ENCODE measurements around the gene OBSCN.
"Not testable (repeated sequence)": the region's sequence is repeated elsewhere in the genome, so short reads cannot be mapped to it uniquely, and the experiment has no call there.

Gene OBSCN

DNA sequence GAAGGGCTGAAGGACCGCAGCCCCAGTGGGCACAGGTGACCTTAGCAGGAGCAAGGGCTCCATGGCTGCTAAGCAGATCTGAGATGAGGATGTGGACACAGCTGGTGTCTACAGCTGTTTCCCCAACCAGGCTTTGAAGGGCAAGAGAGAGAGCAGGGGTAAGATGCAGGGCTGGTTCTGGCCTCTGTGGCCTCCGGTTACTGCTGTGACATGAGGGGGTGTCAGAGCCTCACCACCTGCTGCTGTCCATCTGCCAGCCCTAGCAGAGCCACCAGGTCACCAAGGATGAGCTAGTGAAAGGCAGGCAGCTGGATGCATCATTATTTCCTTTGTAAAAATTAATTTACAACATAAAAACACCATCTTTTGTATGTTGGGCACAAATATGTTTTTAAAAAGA lies 33.4 kb downstream of the OBSCN start:
- DNase-seq = no peak
- no peak overlapping the region for H3K4me3 ChIP-seq (ENCODE audit: low read depth, low read length)
- H3K27me3 ChIP-seq = no peaks in the 10 kb centered on the region
- TF ChIP-seq, protein P1, sequence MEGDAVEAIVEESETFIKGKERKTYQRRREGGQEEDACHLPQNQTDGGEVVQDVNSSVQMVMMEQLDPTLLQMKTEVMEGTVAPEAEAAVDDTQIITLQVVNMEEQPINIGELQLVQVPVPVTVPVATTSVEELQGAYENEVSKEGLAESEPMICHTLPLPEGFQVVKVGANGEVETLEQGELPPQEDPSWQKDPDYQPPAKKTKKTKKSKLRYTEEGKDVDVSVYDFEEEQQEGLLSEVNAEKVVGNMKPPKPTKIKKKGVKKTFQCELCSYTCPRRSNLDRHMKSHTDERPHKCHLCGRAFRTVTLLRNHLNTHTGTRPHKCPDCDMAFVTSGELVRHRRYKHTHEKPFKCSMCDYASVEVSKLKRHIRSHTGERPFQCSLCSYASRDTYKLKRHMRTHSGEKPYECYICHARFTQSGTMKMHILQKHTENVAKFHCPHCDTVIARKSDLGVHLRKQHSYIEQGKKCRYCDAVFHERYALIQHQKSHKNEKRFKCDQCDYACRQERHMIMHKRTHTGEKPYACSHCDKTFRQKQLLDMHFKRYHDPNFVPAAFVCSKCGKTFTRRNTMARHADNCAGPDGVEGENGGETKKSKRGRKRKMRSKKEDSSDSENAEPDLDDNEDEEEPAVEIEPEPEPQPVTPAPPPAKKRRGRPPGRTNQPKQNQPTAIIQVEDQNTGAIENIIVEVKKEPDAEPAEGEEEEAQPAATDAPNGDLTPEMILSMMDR (IDR thresholded peaks at IDR 0.05; ENCODE audit: low read depth, low read length) = no peak
- H3K4me1 ChIP-seq = no peaks in the 10 kb centered on the region
- no peaks in the 10 kb centered on the region; the same call in 1 of the 2 replicates for H3K9me3 ChIP-seq
- H3K36me3 ChIP-seq = no peaks in the 10 kb centered on the region

DNA sequence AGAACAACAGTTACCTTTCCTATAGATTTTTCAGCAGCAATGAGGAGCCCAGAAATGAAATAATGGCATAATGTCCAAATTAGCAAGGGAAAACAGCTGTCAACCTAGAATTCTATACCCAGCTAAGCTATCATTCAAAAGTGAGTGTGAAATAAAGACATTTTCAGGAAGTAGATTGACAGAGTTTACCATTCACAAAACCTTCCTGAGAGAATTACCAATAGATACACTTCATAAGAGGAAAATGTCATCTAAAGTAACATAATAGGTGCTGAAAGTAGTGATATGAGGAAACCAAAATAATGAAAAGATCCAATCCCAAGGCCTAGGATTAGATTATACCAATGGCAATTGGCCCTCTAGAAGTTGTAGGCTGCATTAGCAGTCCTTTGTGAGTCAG lies 34.6 kb downstream of the OBSCN start:
- H3K9me3 ChIP-seq = no peaks in the 10 kb centered on the region; the same call in 1 of the 2 replicates
- no peaks in the 10 kb centered on the region for H3K4me1 ChIP-seq
- no peaks in the 10 kb centered on the region for H3K27me3 ChIP-seq
- no peak overlapping the region for H3K4me3 ChIP-seq (ENCODE audit: low read depth, low read length)
- no peak for DNase-seq
- TF ChIP-seq, protein P1 (IDR thresholded peaks at IDR 0.05; ENCODE audit: low read depth, low read length) = no peak
- H3K36me3 ChIP-seq = 0 out of 2 replicates have a peak, but pooled peaks cover 3% of the 10 kb centered on the region

DNA sequence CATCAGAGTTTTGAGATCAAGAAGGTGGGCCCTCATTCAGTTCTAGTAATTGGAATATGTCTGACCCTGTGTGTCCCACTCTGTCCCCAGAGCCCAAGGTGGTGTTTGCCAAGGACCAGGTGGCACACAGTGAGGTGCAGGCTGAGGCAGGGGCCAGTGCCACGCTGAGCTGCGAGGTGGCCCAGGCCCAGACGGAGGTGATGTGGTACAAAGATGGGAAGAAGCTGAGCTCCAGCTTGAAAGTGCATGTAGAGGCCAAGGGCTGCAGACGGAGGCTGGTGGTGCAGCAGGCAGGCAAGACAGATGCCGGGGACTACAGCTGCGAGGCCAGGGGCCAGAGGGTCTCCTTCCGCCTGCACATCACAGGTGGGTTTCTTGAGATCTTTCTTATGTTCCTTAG lies 35.2 kb downstream of the OBSCN start:
- Histone ChIP-seq H3K36me3 (0 out of 2 replicates have a peak, but pooled peaks cover 3% of the 10 kb centered on the region), H3K4me1 (no peaks in the 10 kb centered on the region), H3K9me3 (no peaks in the 10 kb centered on the region; the same call in 1 of the 2 replicates)

DNA sequence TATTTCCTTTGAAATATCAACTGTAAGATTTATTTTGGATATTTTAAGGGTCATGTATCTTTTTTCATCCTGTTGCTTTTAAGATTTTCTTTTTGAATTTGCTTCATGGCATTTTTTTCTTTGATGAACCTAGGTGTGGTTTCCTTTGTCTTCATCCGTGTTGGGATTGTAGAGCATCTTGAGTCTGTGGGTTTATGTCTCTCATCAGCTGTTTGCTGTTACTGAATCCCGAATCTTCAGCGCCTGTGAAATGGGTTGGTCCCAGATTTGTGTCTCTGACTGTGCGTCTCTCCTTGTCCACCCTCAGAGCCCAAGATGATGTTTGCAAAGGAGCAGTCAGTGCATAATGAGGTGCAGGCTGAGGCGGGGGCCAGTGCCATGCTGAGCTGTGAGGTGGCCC lies 36.1 kb downstream of the OBSCN start:
- H3K36me3 ChIP-seq; H3K4me3 ChIP-seq (ENCODE audit: low read depth, low read length); DNase-seq; H3K4me1 ChIP-seq; H3K27me3 ChIP-seq; H3K9me3 ChIP-seq: not testable (repeated sequence)

More for the DNA sequence above, 35.2 kb downstream of the OBSCN start:
- H3K4me3 ChIP-seq (ENCODE audit: low read depth, low read length) = no peak overlapping the region
- no peak for DNase-seq
- TF ChIP-seq, protein P1 (IDR thresholded peaks at IDR 0.05; ENCODE audit: low read depth, low read length) = no peak
- no peaks in the 10 kb centered on the region for H3K27me3 ChIP-seq

DNA sequence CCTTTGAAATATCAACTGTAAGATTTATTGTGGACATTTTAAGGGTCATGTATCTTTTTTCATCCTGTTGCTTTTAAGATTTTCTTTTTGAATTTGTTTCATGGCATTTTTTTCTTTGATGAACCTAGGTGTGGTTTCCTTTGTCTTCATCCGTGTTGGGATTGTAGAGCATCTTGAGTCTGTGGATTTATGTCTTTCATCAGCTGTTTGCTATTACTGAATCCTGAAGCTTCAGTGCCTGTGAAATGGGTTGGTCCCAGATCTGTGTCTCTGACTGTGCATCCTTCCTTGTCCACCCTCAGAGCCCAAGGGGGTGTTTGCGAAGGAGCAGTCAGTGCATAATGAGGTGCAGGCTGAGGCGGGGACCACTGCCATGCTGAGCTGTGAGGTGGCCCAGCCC lies 37.3 kb downstream of the OBSCN start:
- Histone ChIP-seq H3K36me3 (0 out of 2 replicates have a peak, but pooled peaks cover 3% of the 10 kb centered on the region), H3K9me3 (no peaks in the 10 kb centered on the region; the same call in 1 of the 2 replicates)
- DNase-seq = no peak

DNA sequence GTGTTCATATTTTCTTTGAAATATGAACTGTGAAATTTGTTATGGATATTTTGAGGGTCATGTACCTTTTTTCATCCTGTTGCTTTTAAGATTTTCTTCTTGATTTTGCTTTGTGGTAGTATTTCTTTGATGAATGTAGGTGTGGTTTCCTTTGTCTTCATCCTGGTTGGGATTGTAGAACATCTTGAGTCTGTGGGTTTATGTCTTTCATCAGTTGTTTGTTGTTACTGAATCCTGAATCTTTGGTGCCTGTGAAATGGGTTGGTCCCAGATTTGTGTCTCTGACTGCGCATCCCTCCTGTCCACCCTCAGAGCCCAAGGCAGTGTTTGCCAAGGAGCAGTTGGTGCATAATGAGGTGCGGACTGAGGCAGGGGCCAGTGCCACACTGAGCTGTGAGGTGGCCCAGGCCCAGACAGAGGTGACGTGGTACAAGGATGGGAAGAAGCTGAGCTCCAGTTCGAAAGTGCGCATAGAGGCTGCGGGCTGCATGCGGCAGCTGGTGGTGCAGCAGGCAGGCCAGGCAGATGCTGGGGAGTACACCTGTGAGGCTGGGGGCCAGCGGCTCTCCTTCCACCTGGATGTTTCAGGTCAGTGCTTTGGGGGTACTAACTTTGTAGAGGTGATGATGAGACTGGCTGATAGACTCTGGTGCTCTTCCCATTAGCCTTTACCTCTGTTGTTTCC lies 38.5 kb downstream of the OBSCN start:
- Histone ChIP-seq H3K9me3 (no peaks in the 10 kb centered on the region; the same call in 1 of the 2 replicates), H3K4me3 (ENCODE audit: low read depth, low read length) (no peak overlapping the region), H3K4me1 (no peaks in the 10 kb centered on the region), H3K27me3 (no peaks in the 10 kb centered on the region), H3K36me3 (0 out of 2 replicates have a peak, but pooled peaks cover 3% of the 10 kb centered on the region)
- TF ChIP-seq, protein P1 (IDR thresholded peaks at IDR 0.05; ENCODE audit: low read depth, low read length) = no peak
- DNase-seq = no peak

More for the DNA sequence above, 37.3 kb downstream of the OBSCN start:
- TF ChIP-seq, protein P1 (IDR thresholded peaks at IDR 0.05; ENCODE audit: low read depth, low read length) = no peak
- no peaks in the 10 kb centered on the region for H3K4me1 ChIP-seq
- no peaks in the 10 kb centered on the region for H3K27me3 ChIP-seq
- no peak overlapping the region for H3K4me3 ChIP-seq (ENCODE audit: low read depth, low read length)
